Measurements from ENCODE around the gene MXRA8.
"Not testable (repeated sequence)": the region's sequence is repeated elsewhere in the genome, so short reads cannot be mapped to it uniquely, and the experiment has no call there.

MXRA8 gene

DNA sequence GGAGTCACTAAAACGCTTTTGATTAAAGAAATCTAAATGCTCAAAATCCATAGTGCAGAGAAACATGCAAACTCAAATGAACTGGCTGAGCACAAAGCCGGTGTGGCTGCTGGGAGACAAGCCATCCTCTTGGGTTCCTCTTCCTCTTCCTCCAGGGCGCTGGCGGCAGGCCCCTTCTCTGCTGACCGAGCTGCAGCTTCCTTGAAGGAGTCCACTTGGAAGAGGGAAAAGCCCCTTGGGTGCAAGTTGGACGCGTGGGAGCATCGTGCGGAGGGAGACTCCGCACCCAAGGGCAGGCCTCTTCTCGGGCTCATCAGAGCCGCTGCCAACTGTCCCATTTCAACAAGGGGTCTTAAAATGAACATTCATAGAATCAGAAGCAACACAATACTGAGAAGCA, 32.9 kb upstream of the MXRA8 start:
- no peak overlapping the region for H3K4me3 ChIP-seq (ENCODE audit: low read depth, low read length)
- no peaks in the 10 kb centered on the region for H3K27me3 ChIP-seq
- TF ChIP-seq, protein P1, sequence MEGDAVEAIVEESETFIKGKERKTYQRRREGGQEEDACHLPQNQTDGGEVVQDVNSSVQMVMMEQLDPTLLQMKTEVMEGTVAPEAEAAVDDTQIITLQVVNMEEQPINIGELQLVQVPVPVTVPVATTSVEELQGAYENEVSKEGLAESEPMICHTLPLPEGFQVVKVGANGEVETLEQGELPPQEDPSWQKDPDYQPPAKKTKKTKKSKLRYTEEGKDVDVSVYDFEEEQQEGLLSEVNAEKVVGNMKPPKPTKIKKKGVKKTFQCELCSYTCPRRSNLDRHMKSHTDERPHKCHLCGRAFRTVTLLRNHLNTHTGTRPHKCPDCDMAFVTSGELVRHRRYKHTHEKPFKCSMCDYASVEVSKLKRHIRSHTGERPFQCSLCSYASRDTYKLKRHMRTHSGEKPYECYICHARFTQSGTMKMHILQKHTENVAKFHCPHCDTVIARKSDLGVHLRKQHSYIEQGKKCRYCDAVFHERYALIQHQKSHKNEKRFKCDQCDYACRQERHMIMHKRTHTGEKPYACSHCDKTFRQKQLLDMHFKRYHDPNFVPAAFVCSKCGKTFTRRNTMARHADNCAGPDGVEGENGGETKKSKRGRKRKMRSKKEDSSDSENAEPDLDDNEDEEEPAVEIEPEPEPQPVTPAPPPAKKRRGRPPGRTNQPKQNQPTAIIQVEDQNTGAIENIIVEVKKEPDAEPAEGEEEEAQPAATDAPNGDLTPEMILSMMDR (IDR thresholded peaks at IDR 0.05; ENCODE audit: low read depth, low read length) = no peak
- H3K9me3 ChIP-seq = no peaks in the 10 kb centered on the region
- peaks cover 94% of the 10 kb centered on the region for H3K36me3 ChIP-seq
- no peak for DNase-seq
- H3K4me1 ChIP-seq = no peaks in the 10 kb centered on the region

DNA sequence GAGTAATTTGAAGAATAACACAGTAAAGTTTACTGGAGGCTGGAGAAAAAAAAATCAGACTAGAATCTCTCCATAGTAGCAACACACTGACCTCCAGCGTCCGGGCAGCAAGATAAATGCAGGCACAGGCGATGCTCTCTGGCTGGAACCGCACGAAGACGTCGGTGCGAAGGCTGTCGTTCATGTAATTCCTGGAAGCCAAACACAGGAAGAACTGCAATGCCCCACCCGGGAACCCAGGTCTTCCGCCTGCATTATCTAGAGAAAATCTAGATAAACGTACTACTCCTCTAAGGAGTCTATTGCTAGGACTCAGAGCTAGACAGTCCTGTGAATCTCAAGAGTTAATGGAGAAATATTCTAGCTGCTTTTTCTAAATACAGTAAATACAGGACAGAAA, 32.3 kb upstream of the MXRA8 start:
- Histone ChIP-seq H3K9me3 (no peaks in the 10 kb centered on the region), H3K4me3 (ENCODE audit: low read depth, low read length) (no peak overlapping the region), H3K36me3 (peaks cover 98% of the 10 kb centered on the region), H3K4me1 (no peaks in the 10 kb centered on the region), H3K27me3 (no peaks in the 10 kb centered on the region)
- TF ChIP-seq, protein P1 (IDR thresholded peaks at IDR 0.05; ENCODE audit: low read depth, low read length) = no peak
- no peak for DNase-seq

DNA sequence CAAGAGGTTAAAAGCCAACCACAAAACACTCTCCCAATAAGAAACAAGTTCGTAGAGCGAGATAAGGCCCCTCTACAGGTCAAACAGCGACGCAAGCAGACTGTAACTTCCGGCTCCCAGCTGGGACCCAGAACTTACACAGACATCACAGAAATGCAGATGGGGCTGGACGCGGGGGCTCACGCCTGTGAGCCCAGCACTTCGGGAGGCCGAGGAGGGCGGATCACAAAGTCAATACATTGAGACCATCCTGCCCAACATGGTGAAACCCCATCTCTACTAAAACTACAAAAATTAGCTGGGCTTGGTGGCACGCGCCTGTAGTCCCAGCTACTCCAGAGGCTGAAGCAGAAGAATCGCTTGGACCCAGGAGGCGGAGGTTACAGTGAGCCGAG, 29.7 kb upstream of the MXRA8 start:
- H3K27me3 ChIP-seq = no peaks in the 10 kb centered on the region
- H3K4me1 ChIP-seq = no peaks in the 10 kb centered on the region
- TF ChIP-seq, protein P1 (IDR thresholded peaks at IDR 0.05; ENCODE audit: low read depth, low read length) = no peak
- no peak for DNase-seq
- H3K9me3 ChIP-seq = no peaks in the 10 kb centered on the region
- H3K4me3 ChIP-seq (ENCODE audit: low read depth, low read length) = no peak overlapping the region
- peaks cover 81% of the 10 kb centered on the region for H3K36me3 ChIP-seq

DNA sequence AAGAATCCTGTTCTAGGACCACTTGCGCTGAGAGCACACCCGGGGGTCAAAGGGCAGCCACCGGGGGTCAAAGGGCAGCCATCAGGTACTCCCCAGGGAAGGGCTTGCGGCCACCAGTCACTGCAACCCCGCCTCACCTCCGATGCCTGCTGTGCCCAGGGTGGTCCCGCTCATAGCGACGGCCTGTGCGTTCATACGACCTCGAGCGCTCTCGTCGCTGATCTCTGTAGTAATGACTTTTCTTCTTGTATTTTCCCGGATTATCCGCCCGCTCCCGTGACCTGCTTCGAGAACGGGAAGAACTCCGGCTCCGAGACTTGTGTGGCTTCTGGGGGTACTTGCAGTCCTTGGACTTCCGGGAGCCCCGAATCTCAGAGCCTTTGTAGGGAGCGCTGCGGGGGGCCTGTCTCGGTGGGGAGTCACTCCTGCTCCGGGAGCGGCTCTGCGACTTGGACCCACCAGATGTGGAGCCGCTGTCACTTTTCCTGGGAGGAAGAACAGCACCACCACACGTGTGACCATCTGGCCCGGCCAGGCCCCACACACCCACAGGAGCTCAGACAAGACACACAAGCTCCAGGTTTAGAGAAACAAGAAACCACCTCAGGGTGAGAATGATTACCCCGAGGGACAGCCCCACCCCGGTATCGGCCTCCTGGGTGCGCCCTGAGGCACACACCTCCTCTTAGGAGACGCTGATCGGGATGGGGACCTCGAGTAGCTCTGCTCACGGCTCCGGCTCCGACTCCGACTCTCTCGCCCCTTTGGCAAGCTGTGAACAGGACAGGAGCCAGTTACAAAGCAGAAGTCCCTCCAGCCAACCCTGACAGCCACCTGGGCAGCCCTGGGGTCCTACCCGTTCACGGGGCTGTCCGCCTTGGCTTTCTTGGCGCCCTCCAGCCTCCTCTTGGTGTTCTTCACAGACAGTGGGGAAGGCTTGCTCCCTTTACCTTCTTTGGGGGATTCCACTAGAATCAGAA, 29.0 kb upstream of the MXRA8 start:
- Histone ChIP-seq H3K4me3 (ENCODE audit: low read depth, low read length) (no peak overlapping the region), H3K27me3 (no peaks in the 10 kb centered on the region), H3K4me1 (no peaks in the 10 kb centered on the region), H3K9me3 (no peaks in the 10 kb centered on the region), H3K36me3 (peaks cover 74% of the 10 kb centered on the region)
- no peak for DNase-seq
- TF ChIP-seq, protein P1 (IDR thresholded peaks at IDR 0.05; ENCODE audit: low read depth, low read length) = no peak

DNA sequence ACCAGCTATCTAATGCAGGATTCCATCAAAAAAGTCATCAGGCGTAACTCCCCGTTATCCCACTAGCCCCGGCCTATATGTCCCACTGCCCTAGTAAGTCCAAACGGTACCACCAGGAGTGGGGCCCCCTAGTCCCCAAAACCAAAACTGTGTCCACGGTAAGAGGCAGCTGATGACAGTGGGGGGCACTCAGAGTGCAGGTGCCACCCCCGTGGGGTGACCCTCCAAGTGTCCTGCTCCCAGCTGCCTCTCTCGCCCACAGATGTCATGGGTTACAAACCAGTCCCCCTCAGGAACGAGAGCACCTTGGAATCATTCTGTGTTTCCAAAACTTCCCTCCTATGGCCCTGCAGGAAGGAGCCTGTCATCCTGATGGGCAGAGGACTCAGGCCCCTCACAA, 27.6 kb upstream of the MXRA8 start:
- H3K36me3 ChIP-seq = peaks cover 60% of the 10 kb centered on the region
- H3K9me3 ChIP-seq = no peaks in the 10 kb centered on the region
- H3K27me3 ChIP-seq = no peaks in the 10 kb centered on the region
- TF ChIP-seq, protein P1 (IDR thresholded peaks at IDR 0.05; ENCODE audit: low read depth, low read length) = no peak
- no peak overlapping the region for H3K4me3 ChIP-seq (ENCODE audit: low read depth, low read length)
- no peak for DNase-seq
- H3K4me1 ChIP-seq = no peaks in the 10 kb centered on the region

DNA sequence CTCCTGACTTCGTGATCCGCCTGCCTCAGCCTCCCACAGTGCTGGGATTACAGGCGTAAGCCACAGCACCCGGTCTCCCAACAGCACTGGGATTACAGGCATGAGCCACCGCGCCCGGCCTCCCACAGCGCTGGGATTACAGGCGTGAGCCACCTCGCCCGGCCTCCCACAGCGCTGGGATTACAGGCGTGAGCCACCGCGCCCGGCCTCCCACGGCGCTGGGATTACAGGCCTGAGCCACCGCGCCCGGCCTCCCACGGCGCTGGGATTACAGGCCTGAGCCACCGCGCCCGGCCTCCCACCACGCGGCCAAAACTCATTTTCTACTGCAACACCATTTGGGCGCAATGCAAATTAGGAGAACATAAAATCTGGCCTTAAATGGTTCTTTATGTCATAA, 27.0 kb upstream of the MXRA8 start:
- not testable (repeated sequence) for H3K9me3 ChIP-seq; H3K27me3 ChIP-seq; DNase-seq; H3K4me1 ChIP-seq; H3K4me3 ChIP-seq (ENCODE audit: low read depth, low read length)
- peaks cover 54% of the 10 kb centered on the region for H3K36me3 ChIP-seq

Data from BE2C (cell line).